GM23248 (cell line): ENCODE data around the gene CD27.

Experiments
- EZH2 ChIP-seq: fragments of 200-600 bp; sonication (generic); IDR thresholded peaks from 2 replicates; pipeline ENCODE4 v1.6.1; 2018; ENCODE audit warnings: antibody characterized with exemption, mild to moderate bottlenecking; ENCODE audit not compliant: insufficient read depth, poor library complexity, severe bottlenecking
- EZH2phosphoT487 ChIP-seq: fragments of 200-600 bp; sonication (generic); IDR thresholded peaks from 2 replicates; pipeline ENCODE4 v1.6.1; 2018; ENCODE audit warnings: antibody characterized with exemption, moderate library complexity, mild to moderate bottlenecking, low read depth; ENCODE audit not compliant: insufficient read depth

DNA sequence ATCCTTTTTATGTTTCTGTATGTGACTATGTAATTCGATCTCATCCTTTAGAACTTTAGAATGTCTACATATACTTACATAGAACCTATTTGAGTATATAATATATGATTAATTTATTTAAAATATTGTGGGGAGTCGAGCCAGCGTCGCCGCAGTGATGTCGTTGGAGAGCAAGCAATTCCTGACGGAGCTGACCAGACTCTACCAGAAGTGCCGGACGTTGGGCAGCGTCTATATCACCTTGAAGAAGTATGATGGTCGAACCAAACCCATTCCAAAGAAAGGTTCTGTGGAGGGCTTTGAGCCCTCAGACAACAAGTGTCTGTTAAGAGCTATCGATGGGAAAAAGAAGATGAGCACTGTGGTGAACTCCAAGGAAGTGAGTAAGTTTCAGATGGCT, 6.4 kb upstream of the CD27 start:
- TF ChIP-seq EZH2, result no peak
- TF ChIP-seq EZH2phosphoT487, result no peak
